SU-DHL-6 (cell line): ENCODE data around the gene PSMA8.
A peak's percentile ranks its signal among the peaks of the same experiment; 100 is the strongest.
"Not testable (repeated sequence)": the region's sequence is repeated elsewhere in the genome, so short reads cannot be mapped to it uniquely, and the experiment has no call there.

Experiments used
- H2AFZ ChIP-seq: fragments of 200-600 bp; sonication (generic); 2 replicates; pipeline ENCODE4 v1.6.1; 2014; ENCODE audit warnings: low read depth, mild to moderate bottlenecking, moderate library complexity, mixed read lengths, antibody characterized with exemption, low read length; ENCODE audit not compliant: severe bottlenecking
- H3F3A ChIP-seq: fragments of 200-600 bp; shearing (Covaris generic); 2 replicates; pipeline ENCODE4 v1.6.0; 2016; ENCODE audit warnings: antibody characterized with exemption, mild to moderate bottlenecking; ENCODE audit not compliant: insufficient read depth
- H3K27ac ChIP-seq: fragments of 200-600 bp; sonication (generic); 2 replicates; pipeline ENCODE4 v1.5.1; 2016; ENCODE audit warnings: low read depth, mild to moderate bottlenecking, low read length, moderate library complexity, mixed read lengths
- H3K27me3 ChIP-seq: fragments of 200-600 bp; sonication (generic), shearing (Covaris generic); 2 replicates; pipeline ENCODE4 v1.6.0; 2014; ENCODE audit warnings: mild to moderate bottlenecking, low read length
- H3K36me3 ChIP-seq: fragments of 200-600 bp; sonication (generic); 2 replicates; pipeline ENCODE4 v1.6.1; 2014; ENCODE audit warnings: mild to moderate bottlenecking, low read length, mixed read lengths
- H3K4me2 ChIP-seq: fragments of 300-600, 200-600 bp; shearing (Covaris generic), sonication (generic); 2 replicates; pipeline ENCODE4 v1.6.0; 2014; ENCODE audit warnings: low read length, low read depth, mild to moderate bottlenecking; ENCODE audit not compliant: poor library complexity, severe bottlenecking
- H3K4me3 ChIP-seq: fragments of 200-600 bp; sonication (generic); 2 replicates; pipeline ENCODE4 v1.5.1; 2014; ENCODE audit warnings: antibody characterized with exemption, low read length, mild to moderate bottlenecking, mixed read lengths; ENCODE audit not compliant: insufficient read depth, poor library complexity, severe bottlenecking
- H3K79me2 ChIP-seq: fragments of 200-600 bp; sonication (generic); 2 replicates; pipeline ENCODE4 v1.6.1; 2014; ENCODE audit warnings: mild to moderate bottlenecking, low read length, moderate library complexity; ENCODE audit not compliant: insufficient read depth
- H3K9ac ChIP-seq: fragments of 200-600 bp; sonication (generic); 2 replicates; pipeline ENCODE4 v1.7.0; 2014; ENCODE audit warnings: mild to moderate bottlenecking, low read length
- H3K9me2 ChIP-seq: fragments of 200-600 bp; sonication (generic); replicated peaks from 2 replicates; pipeline ENCODE4 v1.6.1; 2014; ENCODE audit warnings: low read length; ENCODE audit not compliant: insufficient read depth
- H3K9me3 ChIP-seq: fragments of 200-600 bp; sonication (generic); 2 replicates; pipeline ENCODE4 v1.6.1; 2014; ENCODE audit warnings: low read length, mixed read lengths; ENCODE audit not compliant: insufficient read depth
- H4K20me1 ChIP-seq: fragments of 200-600 bp; sonication (generic); 2 replicates; pipeline ENCODE4 v1.6.1; 2014; ENCODE audit warnings: low read depth, mild to moderate bottlenecking, antibody characterized with exemption, low read length, moderate library complexity, mixed read lengths
- EZH2phosphoT487 ChIP-seq: fragments of 200-600 bp; sonication (generic), shearing (Covaris generic); conservative IDR thresholded peaks from 2 replicates; pipeline ENCODE4 v1.6.1; 2018; ENCODE audit warnings: mild to moderate bottlenecking, antibody characterized with exemption, low read length, moderate library complexity, mixed read lengths
- TF ChIP-seq, protein P1 (sequence below): fragments of 200-600 bp; sonication (generic); IDR thresholded peaks from one replicate; pipeline ENCODE4 v1.5.1; 2017; ENCODE audit warnings: antibody characterized with exemption, mild to moderate bottlenecking, low read length, moderate library complexity; ENCODE audit not compliant: insufficient read depth, poor library complexity, severe bottlenecking

The PSMA8 gene

DNA sequence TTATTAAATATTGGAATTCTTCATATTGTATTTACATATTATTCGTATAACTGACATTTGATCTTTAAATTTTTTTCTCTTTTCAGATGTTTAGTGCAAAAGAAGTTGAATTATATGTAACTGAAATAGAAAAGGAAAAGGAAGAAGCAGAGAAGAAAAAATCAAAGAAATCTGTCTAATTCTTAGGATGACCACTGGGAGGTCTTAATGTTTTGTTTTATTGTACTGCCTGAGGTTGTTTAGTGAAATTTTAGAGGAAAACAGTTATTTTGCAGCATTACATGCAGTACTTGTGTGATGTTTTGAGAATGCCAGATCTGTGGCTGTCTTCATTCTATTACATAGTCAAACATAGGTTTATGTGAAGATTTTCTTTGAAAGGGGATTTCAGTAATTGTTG, 58.6 kb downstream of the PSMA8 start:
- H3K79me2 ChIP-seq = no peaks in the 10 kb centered on the region
- no peaks in the 10 kb centered on the region for H3K27me3 ChIP-seq
- H3K36me3 ChIP-seq = no peaks in the 10 kb centered on the region
- peaks cover 56% of the 10 kb centered on the region for H3F3A ChIP-seq
- H3K4me3 ChIP-seq = no peak overlapping the region
- no peak for TF ChIP-seq EZH2phosphoT487
- TF ChIP-seq, protein P1, sequence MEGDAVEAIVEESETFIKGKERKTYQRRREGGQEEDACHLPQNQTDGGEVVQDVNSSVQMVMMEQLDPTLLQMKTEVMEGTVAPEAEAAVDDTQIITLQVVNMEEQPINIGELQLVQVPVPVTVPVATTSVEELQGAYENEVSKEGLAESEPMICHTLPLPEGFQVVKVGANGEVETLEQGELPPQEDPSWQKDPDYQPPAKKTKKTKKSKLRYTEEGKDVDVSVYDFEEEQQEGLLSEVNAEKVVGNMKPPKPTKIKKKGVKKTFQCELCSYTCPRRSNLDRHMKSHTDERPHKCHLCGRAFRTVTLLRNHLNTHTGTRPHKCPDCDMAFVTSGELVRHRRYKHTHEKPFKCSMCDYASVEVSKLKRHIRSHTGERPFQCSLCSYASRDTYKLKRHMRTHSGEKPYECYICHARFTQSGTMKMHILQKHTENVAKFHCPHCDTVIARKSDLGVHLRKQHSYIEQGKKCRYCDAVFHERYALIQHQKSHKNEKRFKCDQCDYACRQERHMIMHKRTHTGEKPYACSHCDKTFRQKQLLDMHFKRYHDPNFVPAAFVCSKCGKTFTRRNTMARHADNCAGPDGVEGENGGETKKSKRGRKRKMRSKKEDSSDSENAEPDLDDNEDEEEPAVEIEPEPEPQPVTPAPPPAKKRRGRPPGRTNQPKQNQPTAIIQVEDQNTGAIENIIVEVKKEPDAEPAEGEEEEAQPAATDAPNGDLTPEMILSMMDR = peak; percentile 34
- peak overlapping the region; percentile 92 for H3K4me2 ChIP-seq
- H4K20me1 ChIP-seq = no peaks in the 10 kb centered on the region
- no peak overlapping the region for H2AFZ ChIP-seq
- no peaks in the 10 kb centered on the region for H3K9me2 ChIP-seq
- peak overlapping the region; percentile 96 for H3K27ac ChIP-seq
- no peaks in the 10 kb centered on the region for H3K9me3 ChIP-seq
- peak overlapping the region; percentile 41 for H3K9ac ChIP-seq

DNA sequence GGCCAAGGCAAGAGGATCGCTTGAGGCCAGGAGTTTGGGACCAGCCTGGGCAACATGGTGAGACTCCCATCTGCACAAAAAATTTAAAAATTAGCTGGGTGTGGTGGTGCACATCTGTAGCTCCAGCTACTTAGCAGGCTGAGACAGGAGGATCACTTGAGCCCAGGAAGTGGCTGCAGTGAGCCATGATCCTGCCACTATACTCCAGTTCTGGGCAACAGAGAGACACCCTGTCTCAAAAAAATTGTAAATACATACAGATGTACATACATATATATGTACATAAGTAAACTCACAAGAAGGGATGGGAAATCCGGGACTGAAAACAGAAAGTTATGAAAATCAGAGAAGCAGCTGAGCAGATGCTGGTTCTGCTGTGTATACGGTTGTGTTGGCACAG, 62.9 kb downstream of the PSMA8 start:
- Histone ChIP-seq H2AFZ (no peak overlapping the region), H3K9me3 (no peaks in the 10 kb centered on the region), H3K27ac (no peak overlapping the region), H4K20me1 (no peaks in the 10 kb centered on the region), H3K9ac (no peak overlapping the region), H3F3A (peaks cover 16% of the 10 kb centered on the region), H3K27me3 (no peaks in the 10 kb centered on the region), H3K36me3 (no peaks in the 10 kb centered on the region; the same call in 1 of the 2 replicates), H3K9me2 (no peaks in the 10 kb centered on the region), H3K4me3 (no peak overlapping the region), H3K4me2 (no peak overlapping the region), H3K79me2 (no peaks in the 10 kb centered on the region)
- TF ChIP-seq, protein P1 = no peak
- no peak for TF ChIP-seq EZH2phosphoT487

DNA sequence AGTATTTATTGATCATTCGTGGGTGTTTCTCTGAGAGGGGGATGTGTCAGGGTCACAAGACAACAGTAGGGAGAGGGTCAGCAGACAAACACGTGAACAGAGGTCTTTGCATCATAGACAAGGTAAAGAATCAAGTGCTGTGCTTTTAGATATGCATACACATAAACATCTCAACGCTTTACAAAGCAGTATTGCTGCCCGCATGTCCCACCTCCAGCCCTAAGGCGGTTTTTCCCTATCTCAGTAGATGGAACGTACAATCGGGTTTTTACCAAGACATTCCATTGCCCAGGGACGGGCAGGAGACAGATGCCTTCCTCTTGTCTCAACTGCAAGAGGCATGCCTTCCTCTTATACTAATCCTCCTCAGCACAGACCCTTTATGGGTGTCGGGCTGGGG, 68.3 kb downstream of the PSMA8 start:
- not testable (repeated sequence) for H3K36me3 ChIP-seq, H3K27me3 ChIP-seq, H3K9ac ChIP-seq, H4K20me1 ChIP-seq, H2AFZ ChIP-seq, H3K9me3 ChIP-seq, H3K9me2 ChIP-seq, H3F3A ChIP-seq, H3K79me2 ChIP-seq, H3K4me2 ChIP-seq, H3K27ac ChIP-seq, H3K4me3 ChIP-seq

DNA sequence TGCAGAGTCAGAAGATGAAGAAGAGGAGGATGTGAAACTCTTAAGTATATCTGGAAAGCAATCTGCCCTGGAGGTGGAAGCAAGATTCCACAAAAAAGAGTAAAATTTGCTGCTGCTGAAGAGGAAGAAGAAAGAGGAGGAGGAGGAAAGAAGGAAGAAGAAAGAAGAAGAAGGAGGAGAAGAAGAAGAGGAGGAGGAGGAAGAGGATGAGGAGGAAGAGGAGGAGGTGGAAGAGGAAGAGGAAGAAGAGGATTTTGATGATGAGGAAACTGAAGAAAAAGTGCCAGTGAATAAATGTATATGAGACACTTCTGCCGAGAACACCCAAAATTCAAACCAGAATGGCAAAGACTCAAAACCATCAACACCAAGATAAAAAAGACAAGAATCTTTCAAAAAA, 71.6 kb downstream of the PSMA8 start:
- Histone ChIP-seq H3K79me2 (no peaks in the 10 kb centered on the region), H3K9me3 (no peaks in the 10 kb centered on the region), H3K9ac (no peak overlapping the region), H3K27ac (no peak overlapping the region), H3K4me3 (no peak overlapping the region), H3K9me2 (no peaks in the 10 kb centered on the region), H3K4me2 (no peak overlapping the region), H3K27me3 (no peaks in the 10 kb centered on the region), H4K20me1 (no peaks in the 10 kb centered on the region), H3F3A (no peaks in the 10 kb centered on the region), H2AFZ (no peak overlapping the region), H3K36me3 (no peaks in the 10 kb centered on the region; the same call in 1 of the 2 replicates)
- no peak for TF ChIP-seq EZH2phosphoT487
- TF ChIP-seq, protein P1 = no peak
